ENCODE data around the gene AUTS2. TPM values are rescaled to one million over a fixed set of nuclear protein-coding genes. Genes with fewer than 3 reads are reported as not detected.

AUTS2 gene
- polyA plus RNA-seq, 1 experiment, result 0.54 TPM

GRCh38 chr7:69599286-69599954 lies 1.1 kb downstream of the AUTS2 start:
- Histone ChIP-seq H3K36me3 (ENCODE audit: control insufficient read depth, insufficient read depth, low read length) (no peaks in the 10 kb centered on the region), H3K4me3 (ENCODE audit: low read depth, low read length) (peak overlapping the region; percentile 59), H3K27me3 (ENCODE audit: control insufficient read depth, insufficient read depth, low read length) (peaks cover 3% of the 10 kb centered on the region; the same call in 1 of the 2 replicates)
- TF ChIP-seq CTCF (IDR thresholded peaks at IDR 0.05; ENCODE audit: insufficient read depth, low read depth, low read length), result no peak
- DNase-seq (ENCODE audit: low read depth), result no peak
- ChIA-PET POLR2A (no interaction called here), CTCF (no interaction called here)

DNA sequence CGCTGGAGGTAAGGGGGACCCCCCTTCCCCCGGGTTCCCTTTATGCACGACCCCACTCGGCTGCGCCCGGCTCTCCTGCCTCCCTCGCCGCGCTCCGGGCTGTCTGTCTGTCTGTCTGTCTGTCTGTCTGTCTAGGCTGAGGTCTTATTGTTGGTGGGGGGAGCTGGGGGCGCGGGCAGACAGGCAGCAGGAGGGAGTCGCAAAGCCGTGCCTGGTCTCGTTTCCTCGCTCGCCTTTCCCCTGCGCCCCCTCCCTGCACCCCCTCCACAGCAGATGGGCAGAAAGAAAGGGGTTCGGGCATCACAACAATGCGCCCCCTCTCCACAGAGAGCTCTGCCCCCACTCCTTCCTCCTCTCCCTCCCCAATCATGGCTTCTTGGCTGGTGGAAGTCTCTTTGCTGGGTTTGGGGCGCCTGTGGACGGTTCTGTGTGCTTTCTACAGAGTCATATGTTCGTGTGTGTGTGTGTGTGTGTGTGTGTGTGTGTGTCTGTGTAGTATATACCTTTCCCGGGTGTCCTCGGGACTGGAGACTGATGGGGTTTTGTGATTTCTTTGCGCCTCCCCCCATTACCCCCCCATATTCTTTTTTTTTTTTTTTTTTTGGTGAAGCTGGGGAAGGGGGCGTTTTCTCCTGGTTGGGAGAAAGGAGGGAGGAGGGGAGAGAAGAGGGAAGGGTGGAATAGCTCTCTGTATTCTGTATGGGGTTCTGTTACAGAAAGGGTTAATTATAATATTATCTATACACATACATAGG lies 1.9 kb downstream of the AUTS2 start:
- POLR2A ChIA-PET, result interaction anchor here (0.6 kb wide), 1 partner anchor 133 kb away, joined by 3 read pairs; no protein-coding TSS in a partner anchor
- H3K27me3 ChIP-seq (ENCODE audit: control insufficient read depth, insufficient read depth, low read length), result peaks cover 3% of the 10 kb centered on the region; the same call in 1 of the 2 replicates
- CTCF ChIA-PET, result interaction anchor here (1.2 kb wide), 1 partner anchor 10 kb away, joined by 3 read pairs; no protein-coding TSS in a partner anchor

GRCh38 chr7:69600710-69601519 lies 2.6 kb downstream of the AUTS2 start:
- ChIA-PET CTCF (interaction anchor here (1.2 kb wide), 1 partner anchor 10 kb away, joined by 3 read pairs; no protein-coding TSS in a partner anchor), POLR2A (interaction anchor here (0.6 kb wide), 1 partner anchor 132 kb away, joined by 3 read pairs; no protein-coding TSS in a partner anchor)
- no peak for TF ChIP-seq CTCF (IDR thresholded peaks at IDR 0.05; ENCODE audit: insufficient read depth, low read depth, low read length)
- Histone ChIP-seq H3K27me3 (ENCODE audit: control insufficient read depth, insufficient read depth, low read length) (peaks cover 3% of the 10 kb centered on the region; the same call in 1 of the 2 replicates), H3K36me3 (ENCODE audit: control insufficient read depth, insufficient read depth, low read length) (no peaks in the 10 kb centered on the region), H3K4me3 (ENCODE audit: low read depth, low read length) (no peak overlapping the region)
- DNase-seq (ENCODE audit: low read depth), result no peak

More for the DNA sequence above, 1.9 kb downstream of the AUTS2 start:
- TF ChIP-seq CTCF (IDR thresholded peaks at IDR 0.05; ENCODE audit: insufficient read depth, low read depth, low read length), result no peak
- Histone ChIP-seq H3K4me3 (ENCODE audit: low read depth, low read length) (peak overlapping the region; percentile 59), H3K36me3 (ENCODE audit: control insufficient read depth, insufficient read depth, low read length) (no peaks in the 10 kb centered on the region)
- no peak for DNase-seq (ENCODE audit: low read depth)

DNA sequence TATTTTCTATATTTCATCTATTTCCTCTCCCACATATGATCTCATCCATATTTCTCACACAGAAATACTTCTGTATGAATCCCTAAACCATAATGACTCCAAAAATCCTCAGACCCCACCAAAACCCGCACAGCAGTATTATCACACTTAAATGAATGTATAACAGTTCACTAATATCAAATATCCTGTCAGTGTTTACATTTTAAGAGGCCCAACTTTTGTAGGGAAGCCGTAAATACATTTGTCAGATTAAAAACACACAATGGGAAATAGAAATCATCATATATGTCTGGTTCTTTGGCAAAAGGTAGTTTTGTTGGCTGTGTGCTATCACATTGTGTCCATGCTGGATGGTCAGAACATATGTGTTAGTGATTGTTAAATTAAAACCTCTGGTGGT lies 4.2 kb downstream of the AUTS2 start:
- Histone ChIP-seq H3K4me3 (ENCODE audit: low read depth, low read length) (no peak overlapping the region), H3K36me3 (ENCODE audit: control insufficient read depth, insufficient read depth, low read length) (no peaks in the 10 kb centered on the region), H3K27me3 (ENCODE audit: control insufficient read depth, insufficient read depth, low read length) (peaks cover 3% of the 10 kb centered on the region; the same call in 1 of the 2 replicates)
- ChIA-PET POLR2A (no interaction called here), CTCF (no interaction called here)
- no peak for TF ChIP-seq CTCF (IDR thresholded peaks at IDR 0.05; ENCODE audit: insufficient read depth, low read depth, low read length)
- no peak for DNase-seq (ENCODE audit: low read depth)

Measured in BJ (cell line).